VCaP (cell line): ENCODE data around the gene ACSS1.

Experiments
- H3K27ac ChIP-seq: fragments of 450-650 bp; 2 replicates; pipeline ENCODE4 v1.5.1; 2017
- CTCF ChIP-seq: fragments of 450-650 bp; conservative IDR thresholded peaks from 2 replicates; pipeline ENCODE4 v1.5.1; 2017; ENCODE audit warnings: mild to moderate bottlenecking, moderate library complexity

The ACSS1 gene

GRCh38 chr20:25056690-25057233 lies 1.2 kb downstream of the ACSS1 start:
- H3K27ac ChIP-seq, result peak overlapping the region; percentile 99

GRCh38 chr20:25055711-25056495 lies 2.0 kb downstream of the ACSS1 start:
- peak overlapping the region; percentile 99 for H3K27ac ChIP-seq
- TF ChIP-seq CTCF, result no peak

More at GRCh38 chr20:25056690-25057233, 1.2 kb downstream of the ACSS1 start:
- no peak for TF ChIP-seq CTCF

GRCh38 chr20:25054995-25055629 lies 2.8 kb downstream of the ACSS1 start:
- H3K27ac ChIP-seq, result peak overlapping the region; percentile 99
- TF ChIP-seq CTCF, result no peak

DNA sequence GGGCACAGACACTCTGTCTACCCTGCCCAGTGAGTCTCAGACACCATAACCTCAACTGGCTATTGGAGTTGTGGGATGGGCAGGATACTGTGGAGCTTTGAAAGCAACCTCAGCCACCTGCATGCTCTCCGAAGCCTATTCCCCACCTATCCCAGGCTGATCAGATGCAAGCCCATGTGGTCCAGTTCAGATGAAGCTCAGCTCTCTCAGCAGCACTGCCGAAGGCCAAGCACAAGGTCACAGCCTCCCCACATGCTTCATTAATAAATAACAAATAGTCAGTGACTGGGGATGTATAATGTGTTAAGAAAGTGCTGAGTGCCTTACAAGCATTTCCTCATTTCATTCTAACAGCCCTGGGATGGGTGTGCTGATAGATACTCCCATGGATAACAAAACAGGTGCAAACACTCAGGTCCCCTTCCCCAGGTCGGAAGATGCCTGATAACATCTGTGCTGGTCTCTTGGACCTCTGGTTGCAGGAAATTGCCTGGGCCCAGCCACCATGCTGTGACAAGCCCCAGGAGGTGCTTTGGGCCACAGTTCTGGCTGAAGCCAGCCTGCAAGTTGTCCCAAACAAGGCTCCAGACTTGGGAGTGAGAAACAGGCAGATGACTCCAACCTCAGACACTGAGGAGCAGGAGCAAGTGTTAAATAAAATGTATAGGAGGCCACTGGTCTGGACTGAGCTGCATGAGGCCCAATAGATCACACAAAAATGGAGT lies 3.7 kb downstream of the ACSS1 start:
- no peak for TF ChIP-seq CTCF
- peak overlapping the region; percentile 99 for H3K27ac ChIP-seq

GRCh38 chr20:25053255-25054031 lies 4.5 kb downstream of the ACSS1 start:
- no peak for TF ChIP-seq CTCF

DNA sequence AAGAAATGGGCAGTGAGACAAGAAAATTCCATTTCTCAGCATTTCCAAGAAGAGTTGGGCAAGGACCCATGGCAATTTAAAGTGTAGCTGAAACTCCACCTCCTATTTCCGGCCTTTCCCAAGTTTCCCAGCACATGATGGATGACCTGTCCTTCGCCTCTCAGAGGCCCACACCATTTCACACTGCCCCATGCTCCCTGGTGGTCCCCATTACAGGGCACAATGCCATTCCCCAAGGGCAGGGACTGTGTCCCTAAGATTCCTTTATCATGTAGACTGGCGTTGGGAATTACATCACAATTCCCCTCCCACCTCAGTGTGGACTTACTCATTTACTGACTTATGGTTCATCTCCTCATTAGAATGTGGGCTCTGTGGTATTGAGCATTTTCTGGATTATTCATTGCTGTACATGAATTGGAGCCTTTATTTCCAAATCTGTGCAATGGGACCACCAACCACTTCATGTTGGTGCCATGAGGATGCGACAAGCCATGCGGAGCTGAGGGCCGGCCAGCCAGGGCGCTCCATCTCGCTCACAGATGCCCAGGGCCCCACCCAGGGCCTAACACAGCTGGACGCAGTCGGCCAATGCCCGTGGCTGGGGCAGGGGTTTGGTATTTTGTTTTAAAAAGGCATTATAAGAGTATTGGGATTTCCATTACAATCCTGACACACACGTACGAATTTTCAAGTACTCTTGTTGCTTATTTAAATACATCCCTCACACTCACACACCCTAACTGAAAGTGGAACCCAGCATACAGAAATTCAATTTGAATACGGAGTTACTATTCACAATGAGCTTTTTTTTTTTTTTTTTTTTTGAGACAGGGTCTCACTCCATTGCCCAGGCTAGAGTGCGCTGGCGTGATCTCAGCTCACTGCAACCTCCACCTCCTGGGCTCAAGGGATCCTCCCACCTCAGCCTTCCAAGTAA lies 5.4 kb downstream of the ACSS1 start:
- peak overlapping the region; percentile 99 for H3K27ac ChIP-seq
- no peak for TF ChIP-seq CTCF

More at GRCh38 chr20:25053255-25054031, 4.5 kb downstream of the ACSS1 start:
- H3K27ac ChIP-seq, result peak overlapping the region; percentile 99
